Stimulated activated CD8-positive, alpha-beta memory T cell treated with anti-CD3 and anti-CD28 coated beads, Interleukin-15, amount 100 ng/mL, for 4 hours (primary cell): ENCODE results near the gene VGLL2.

Experiments
- DNase-seq, 2 donors: peaks; one replicate each; pipeline ENCODE4 v3.0.0-alpha.2; 2020; ENCODE audit warnings: low read depth in 2 of 2

The VGLL2 gene

DNA sequence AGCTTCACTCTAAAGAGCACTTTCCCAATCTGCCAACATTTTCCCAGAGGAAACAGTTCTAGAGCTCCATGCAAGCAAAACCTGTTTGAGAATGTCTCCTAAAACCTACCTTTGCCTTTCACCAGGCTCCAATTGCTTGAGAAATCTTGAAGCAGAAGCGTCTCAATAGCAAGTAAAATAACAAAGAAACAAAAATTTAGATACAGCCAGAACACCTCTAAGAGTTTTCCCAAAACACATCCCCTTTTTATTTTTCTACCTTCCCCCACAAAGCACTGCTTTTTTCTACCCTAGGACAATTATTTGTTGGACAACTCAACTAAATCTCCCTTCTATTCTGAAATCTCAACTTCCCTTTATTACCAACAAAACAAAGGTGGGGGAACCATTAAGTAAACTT, 3.6 kb downstream of the VGLL2 start:
- DNase-seq = no peak

DNA sequence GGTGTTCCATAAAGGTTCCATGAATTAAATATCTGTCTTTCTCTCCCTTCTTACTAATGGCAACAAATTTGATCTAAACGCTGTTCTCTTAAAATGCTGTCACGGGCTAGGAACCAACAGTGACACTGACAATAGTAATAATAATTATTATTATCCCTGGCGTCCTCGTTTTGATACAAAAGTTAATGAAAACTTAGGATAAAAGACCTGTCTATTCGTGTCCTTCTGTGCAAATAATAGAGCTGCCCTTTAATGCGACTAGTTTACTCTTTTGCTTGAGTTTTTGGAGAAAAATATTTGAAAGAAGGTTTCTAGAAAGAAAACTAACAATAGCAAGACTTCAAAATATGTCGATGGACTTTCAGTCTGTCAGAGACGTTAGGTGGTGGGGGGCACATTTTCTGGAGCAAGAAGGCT, 4.3 kb downstream of the VGLL2 start:
- DNase-seq = no peak

DNA sequence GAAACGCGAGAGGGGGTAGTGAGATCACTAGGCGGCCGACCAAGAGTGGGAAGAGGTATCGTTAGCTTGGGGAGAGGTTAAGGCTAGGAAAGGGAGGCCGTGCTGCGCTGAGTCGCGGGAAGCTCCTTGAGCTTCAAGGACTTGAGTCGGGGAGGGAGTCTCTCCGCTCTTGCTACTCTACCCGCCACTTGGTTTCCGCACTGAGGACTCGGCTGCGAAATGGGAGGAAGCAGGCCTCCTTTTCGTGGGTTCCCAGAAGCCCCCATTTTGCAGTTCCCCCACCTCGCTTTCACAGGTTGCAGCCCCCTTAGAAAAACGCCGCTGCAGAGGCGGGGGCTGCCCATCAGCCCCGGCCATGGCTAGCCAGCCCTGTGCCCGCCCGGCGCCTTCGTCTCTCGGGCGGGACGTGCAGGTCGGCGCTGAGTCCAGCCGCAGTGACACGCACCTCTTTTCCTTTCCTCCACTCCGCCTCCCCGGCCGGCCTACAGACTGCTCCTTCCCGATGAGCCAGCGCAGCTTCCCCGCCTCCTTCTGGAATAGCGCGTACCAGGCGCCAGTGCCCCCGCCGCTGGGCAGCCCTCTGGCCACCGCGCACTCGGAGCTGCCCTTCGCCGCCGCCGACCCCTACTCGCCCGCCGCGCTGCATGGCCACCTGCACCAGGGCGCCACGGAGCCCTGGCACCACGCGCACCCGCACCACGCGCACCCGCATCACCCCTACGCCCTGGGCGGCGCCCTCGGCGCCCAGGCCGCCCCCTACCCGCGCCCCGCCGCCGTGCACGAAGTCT, 4.9 kb downstream of the VGLL2 start:
- DNase-seq = no peak

DNA sequence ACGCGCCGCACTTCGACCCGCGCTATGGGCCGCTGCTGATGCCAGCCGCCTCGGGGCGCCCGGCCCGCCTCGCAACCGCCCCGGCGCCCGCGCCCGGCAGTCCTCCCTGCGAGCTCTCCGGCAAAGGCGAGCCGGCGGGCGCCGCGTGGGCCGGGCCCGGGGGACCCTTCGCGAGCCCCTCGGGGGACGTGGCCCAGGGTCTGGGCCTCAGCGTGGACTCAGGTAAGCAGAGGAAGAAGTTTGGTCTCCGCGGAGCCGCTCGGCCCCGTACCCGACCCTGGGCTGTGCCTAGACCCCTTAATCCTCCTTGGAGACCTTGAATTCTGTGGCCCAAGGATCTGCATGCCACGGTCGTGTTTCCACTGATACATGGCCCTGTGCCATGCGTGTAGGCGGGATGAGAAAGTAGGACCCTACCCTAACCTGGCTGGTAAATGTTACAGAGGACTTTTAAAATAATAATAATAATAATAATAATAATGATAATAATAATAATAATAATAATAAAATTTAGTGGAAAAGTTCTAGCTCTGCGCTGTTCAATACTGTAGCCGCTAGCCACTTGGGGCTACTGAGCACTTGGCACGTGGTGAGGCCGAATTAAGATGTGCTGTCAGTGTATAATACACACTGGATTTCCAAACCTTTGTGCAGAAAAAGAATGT, 5.6 kb downstream of the VGLL2 start:
- no peak for DNase-seq

DNA sequence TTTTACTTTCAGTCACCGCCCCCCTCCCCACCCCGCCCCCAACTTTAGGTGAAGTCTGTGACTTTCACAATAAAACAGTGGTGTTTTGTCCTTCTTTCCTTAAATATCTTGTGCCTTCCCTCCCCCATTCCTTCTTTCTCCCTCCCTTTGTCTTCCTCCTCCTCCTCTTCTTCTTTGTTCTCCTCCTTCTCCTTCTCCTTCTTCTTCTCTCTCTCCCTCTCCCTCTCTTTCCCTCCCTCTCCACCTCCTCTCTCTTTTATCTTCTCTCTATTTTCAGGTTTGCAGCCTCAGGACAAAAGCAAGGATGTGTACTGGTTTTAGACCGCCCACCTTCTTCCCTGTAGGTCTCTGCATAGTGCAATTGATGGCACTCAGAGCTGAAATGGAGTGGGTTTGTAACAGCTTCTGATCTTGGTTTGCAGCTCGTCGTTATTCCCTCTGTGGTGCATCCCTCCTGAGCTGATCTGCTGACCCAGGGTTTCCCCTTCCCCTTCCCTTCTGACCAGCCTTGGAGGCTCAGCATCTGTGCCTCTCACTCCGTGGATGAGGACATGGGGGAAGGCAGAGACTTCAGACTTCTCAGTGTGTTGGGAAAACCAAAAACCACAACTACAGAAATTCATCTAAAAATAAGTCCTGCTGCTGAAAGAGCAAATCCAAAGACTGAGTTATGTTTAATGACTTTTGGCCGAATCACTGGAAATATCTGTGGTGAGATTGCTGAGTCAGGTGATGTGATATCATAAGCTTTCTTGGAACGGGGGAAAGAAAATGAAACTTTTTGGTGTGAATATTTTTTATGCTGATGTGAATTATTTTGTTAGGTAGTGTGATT, 6.9 kb downstream of the VGLL2 start:
- no peak for DNase-seq

DNA sequence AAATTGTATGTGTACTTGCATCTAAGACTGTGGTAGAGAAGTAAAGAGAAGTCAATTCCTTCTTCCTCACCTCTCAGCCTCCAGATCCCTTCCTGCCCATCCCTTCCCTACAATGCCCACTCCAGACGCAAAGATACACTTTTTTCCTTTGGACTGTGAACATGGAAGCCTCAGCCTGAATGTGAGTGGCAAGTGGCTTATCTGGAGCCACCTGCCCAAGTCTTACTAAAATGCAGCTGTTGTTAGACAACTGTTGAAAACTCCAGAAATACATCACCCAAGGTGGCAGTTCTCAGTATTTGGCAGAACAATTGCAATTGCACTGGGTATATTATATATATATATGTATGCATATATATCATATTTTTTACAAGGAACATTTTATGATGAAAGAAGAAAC, 7.5 kb downstream of the VGLL2 start:
- DNase-seq = no peak

DNA sequence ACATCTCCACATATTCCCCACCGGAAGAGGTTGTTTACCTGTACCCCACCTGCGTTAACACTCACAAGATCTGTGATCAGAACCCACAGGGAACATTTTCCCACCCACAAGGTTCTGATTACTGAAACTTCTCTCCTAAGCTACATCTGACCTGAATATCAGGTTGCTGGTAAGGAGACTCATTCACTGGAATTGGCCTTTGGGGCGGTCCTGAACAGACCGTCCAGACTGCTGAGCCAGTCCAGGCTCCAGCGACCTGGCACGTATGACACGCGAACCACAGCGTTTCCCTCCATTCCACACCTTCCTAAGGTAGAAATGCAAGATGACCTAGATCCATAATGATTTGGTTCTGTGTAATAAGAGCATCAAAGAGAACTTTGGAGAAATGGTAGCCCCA, 9.8 kb downstream of the VGLL2 start:
- no peak for DNase-seq

DNA sequence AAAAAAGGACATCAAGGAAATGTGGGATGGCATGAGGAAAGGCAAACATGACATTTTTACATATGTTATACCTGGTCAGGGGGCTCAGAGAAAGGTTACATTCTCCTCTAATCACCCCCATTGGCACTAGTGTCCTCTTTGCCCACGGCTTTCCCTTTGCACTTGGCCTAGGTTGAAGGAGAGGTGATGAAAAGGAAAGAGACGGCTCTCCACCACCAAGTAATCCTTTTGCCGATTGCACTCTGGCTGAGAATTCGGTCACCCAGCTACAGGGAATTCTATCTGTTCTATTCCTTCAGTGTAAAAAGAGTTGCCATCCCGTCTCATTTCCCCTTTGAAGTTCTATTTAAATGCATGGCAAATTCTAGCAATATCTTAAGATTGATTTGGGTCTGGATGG, 10.4 kb downstream of the VGLL2 start:
- DNase-seq = no peak

DNA sequence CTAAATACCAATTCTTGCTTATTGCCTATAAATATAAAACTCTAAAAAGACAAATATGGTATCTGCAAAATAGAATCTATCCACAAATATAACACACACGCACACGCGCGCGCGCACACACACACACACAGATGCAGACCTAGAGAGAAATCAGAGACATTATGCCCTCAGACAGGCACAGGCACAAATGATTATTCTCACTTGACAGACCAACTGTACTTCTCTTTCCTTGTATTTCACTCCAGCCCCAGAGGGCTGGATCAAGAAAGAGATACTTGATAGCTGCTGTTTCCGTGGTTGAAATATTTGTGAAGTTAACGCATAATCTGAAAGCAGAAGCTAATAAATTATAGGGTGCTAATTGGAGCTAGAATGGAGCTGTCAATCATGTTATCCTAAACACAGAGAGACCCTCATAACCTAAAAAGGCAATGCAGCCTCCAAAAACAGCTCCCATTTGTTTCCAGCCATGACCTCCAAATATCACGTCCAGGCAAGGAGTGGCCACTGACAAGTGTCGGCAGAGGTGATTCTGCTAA, 11.5 kb downstream of the VGLL2 start:
- no peak for DNase-seq

DNA sequence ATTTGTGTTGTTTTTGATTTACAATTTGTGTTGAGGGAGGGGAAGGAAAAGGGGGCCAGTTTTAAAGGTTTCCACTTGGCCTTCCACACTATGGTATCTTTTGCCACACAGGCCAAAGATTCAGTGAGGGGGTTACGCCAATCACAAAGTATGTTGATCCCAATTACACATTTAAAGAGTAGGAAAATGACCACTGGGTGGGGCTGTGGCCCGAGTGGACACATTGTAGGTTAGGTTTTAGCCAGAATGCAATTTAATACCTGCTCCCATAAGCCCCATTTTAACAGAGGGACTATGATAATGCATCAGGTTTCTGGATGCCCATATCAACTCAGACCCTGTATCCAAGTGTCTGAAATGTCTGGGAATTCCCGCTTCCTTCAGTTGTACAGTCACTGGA, 15.6 kb downstream of the VGLL2 start:
- no peak for DNase-seq

DNA sequence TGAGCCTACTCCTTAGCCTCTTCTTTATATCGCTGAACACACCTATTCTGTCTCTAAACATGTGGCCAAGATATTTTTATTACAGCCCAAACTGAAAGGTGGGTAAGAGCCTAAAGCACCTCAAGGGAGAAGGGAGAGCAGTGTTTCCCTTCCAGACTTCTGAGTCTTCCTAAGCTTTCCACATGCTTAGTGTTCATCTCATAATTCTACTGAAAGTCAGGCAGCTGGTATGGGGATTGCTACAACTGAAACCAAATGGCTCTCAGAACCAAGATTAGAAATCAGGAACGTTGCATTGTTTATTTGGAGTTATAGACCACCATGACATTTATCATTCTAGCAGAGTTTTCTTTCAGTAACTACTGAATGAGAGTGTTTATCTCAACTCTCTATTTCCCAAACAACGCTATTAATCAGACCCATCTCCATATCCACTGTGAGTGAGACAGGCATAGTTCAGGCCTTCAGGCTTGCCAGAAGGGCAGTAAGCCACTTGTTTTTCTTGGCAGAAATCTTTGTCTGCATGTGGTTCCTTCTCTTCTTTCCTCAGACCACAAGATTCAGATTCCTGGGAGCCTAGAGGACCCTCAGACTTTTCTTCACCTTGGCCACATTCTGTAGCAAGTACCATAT, 22.8 kb downstream of the VGLL2 start:
- DNase-seq = no peak

DNA sequence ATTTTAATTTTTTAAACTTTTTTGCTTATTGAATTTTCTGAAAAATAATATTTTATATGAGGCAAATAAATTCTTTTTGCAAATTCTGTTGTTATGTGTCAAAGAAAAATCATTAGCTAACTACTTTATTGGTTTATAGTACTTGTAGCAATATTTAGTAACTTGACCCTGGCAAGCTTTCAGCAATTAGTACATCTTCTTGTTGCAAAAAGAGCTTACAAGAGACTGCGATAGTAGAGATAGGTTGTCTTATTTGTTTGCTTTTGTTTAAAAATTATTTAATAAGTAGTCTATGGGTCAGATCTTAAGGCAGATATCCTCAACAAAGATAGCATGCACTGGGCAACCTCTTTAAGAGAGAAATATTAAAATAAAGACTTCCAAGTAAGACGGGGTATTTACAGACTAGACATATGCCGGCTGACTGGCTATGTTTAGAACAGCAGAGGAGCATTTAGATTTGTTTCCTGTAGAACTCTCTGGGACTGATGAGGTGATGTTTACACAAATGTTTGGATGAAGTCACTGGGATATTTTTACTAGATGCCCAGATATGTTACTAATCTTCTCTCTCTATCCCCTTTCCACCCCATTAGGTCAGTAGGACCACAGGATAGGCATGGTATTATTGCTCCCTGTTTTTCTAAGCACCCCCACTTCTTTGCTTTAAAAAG, 25.0 kb downstream of the VGLL2 start:
- no peak for DNase-seq

DNA sequence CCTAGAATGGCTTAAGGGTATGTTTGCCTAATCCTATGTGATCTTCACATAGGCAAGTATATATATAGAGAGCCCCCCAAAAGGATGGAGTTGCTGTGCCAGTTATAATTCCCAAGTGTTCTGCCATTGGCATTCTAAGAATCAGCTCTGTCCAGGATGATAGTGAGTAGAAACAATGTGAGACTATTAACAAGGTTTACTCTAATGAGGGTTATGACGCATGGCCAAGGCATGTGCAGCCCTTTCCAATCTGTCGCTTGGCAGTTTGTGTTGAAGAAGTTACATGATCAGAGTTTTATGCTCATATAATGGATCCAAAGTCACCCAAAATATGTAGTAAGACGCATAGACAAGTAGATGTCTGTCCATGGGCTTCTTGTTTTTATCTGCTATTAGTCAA, 33.6 kb downstream of the VGLL2 start:
- DNase-seq = no peak

DNA sequence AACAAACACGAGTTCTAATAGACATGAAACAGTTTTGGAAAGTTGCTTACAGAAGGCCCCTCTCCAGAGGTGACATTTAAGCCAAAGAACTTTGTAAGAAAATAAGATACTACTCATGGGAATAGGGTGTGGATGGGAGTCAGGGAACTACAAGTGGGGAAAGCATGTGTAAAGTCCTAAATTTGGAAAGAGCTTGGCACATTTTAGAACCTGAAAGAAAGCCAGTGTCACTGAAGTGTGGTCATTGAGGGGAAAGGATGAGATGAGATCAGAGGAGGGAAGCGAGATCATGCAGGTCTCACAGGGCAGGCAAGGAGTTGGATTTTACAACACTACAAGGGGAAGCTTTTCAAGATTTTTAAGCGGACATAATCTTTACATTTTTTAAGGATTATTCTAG, 38.0 kb downstream of the VGLL2 start:
- DNase-seq = no peak

DNA sequence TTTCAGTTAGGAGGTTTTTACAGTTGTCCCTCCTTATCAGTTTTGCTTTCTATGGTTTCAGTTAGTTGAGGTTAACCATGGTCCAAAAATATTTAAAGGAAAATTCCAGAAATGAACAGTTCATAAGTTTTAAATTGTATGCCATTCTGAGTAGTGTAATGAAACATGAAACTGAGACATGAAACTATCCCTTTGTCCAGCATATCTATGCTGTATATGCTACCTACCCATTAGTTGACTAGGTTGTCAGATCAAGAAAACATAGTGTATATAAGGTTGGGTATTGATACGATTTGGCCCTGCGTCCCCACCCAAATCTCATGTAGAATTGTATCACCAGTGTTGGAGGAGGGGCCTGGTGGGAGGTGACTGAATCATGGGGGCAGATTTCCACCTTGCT, 39.1 kb downstream of the VGLL2 start:
- no peak for DNase-seq

DNA sequence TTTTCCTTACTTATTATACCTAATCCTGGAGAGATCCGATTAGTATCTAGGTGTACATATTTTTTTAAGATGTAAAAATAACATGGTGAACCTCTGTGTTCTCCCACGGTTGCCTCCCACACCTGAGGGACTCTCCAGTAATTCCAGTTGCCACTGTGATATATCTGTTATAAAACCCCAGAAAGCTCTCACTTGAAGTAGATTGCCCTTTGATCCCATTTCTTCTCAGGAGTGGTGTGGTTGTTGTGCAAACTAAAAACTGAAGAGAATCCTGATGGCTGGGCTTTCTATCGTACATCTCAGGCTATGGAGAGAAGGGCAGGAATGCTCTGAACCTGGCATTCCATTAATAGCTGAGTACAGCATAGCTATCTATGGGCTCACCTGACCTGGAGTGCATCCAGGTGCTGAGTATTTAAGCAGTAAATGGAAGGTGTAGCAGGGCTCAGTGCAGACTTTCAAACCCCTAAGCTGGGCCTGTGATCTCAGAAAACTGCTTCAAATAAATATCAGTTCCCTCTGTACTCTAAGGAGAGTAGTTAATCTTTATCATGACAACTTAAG, 41.0 kb downstream of the VGLL2 start:
- DNase-seq = no peak

DNA sequence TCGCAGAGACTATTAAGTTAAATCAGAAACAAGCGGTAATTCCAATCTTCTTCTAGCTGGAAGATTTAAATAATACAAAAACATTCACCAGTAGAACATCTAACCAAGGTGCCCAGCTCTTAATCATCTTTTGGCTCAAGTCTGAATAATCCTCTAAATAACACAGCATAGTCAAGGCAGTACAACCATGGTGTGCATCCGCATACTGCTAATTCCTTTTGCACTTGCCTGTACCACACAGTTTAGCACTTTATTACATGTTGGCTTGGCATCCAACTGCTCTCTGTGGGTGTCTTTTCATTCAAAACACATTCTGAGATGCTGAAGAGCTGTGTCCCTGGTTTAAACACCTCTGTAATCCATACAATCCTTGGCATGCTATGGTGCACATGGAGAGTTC, 42.3 kb downstream of the VGLL2 start:
- DNase-seq = no peak

DNA sequence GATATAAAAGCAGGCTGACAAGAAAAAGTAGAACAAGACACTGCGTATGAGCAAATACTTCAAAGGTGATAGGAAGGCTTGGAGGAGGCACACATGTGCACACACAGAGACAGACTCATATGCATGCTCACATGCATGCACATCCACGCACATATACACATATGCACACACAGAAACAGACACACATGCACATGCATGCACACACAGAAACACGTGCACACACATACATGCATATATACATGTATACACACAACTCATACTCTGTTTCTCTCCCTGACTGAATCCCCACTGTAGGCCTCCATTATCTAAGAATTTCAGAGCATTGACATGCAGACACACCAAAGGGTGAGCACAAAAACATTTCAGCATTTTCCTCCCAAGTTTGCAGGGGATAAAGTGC, 43.7 kb downstream of the VGLL2 start:
- no peak for DNase-seq

DNA sequence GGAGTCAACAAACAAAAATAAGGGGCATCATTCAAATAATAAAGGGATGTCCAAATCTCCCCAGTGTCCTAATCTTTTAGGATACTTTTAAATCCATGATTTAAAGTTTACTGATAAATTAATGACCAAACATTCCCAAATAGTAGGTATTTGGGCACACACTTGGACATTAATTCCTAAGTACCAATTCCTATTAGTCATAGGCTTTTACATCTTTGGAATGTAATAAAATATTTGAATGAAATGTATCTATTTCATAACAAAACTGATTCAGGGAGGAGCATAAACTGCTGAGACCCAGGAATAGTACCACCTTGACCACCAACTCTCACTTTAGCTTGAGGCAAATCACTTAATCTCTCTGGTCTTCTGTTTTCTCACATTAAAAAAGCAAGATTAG, 44.3 kb downstream of the VGLL2 start:
- no peak for DNase-seq

DNA sequence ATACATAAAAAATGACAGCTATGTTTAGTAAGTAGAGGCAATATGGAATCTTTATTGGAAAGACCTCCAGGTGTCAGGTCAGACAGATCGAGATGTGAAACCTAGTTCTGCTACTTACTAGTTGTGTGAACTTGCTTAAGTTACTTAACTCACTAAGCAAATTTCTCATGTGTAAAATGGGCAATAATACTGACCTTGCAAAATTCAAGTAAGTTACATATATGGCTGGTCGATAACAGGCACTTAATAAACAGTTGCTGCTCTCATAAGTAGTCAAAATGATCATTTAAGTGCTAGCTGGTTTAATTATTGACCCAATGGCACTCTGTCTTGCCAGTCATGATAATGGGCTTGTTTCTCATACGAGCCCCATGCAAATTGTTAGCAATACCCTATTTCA, 46.0 kb downstream of the VGLL2 start:
- DNase-seq = no peak

DNA sequence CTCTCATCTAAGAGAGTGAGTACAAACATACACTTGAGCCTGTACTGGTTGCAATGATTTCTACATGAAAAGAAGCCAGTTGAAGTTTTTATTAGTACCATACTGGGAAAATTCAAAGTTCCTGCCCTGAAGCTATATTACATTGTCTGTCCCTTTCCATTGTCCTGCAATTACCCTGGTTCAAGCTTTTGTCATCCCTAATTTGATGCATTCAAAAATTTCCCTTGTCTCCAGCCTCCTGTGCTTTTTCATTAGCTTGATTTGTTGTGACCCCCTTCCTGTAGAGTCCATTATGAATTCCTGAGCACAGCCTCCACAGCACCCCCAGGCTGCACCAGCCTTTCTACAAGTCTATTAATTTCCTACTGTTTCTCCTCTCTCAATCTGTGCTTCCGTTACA, 46.4 kb downstream of the VGLL2 start:
- no peak for DNase-seq
